ENCODE results near the gene CEP104.
A peak's percentile ranks its signal among the peaks of the same experiment; 100 is the strongest.

The CEP104 gene

DNA sequence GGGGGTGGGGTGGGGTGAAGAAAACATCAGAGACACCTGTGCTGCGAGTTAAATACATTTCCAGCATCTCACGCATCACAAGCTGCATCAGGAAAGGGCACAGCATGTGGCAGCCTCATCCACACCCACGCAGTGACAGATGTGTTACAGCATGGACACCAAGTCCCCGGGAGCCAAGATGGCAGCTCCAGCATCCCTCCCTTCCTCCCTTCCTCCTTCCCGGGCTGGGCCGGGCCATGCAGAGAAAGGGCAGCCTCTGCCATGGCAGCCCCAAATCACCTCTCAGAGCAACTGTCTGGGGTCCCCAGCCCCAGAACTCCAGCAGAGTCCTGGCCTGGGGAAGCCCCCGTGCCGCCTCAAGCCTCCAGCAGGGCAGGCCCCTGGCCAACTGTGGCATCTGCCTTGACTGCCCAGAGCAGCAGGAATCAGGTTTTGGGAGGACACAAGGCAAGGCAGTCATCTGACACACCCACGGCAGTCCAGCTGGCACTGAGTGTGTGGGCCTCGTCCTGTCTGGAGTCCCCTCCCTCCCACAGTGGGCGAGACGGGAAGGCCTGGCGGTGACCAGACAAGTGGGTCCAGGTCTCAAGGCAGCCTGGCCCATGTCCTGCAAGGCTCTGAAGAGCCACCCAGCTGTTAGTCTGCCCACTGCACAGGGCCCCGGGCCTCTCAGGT is 78.3 kb downstream of the CEP104 start:
- DNase-seq (ENCODE audit: low read depth): no peak

DNA sequence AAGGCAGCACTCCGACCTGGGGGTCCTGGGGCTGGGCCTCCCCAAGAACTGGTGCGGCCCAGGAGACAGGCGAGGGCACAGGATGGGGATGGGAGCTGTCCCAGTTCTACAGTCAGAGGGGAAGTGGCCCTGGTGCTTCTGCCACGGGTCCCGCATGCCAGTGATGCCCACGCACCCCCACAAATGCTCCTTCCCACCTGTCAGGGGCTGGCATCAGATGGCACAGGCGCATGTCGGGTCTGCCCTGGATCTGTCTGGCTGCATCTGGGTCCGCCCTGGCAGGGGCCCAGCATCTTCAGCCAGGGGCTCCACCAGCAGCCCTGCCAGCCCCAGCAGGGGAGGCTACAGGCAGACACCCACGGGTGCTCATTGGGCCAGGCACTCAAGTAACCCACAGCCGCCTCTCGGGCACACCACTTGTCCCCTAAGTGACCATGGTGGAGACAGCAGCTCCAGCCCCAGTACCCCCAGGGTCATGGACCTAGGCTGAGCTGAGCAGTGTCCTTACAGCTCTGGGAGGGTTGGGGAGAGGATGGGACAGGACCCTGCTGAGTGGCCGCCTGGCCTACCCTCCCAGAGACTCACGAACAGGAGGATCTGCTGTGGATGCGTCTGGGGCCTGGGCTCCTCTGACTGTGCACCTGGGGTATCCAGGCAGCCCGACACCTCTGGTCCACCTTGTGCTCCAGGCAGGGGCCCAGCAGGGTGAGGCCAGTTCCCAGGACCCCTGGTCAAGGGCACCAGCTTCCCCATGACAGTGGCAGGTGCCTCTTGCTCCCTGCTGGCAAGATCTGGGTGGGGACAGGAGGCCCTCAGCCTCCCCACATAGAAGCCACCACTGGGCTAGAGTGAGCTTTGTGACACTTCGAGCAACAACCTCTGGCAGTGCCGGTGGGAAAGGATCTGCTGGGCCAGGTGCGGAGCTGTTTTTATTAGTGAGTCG is 79.1 kb downstream of the CEP104 start:
- DNase-seq (ENCODE audit: low read depth): no peak

- DNase-seq (ENCODE audit: low read depth): no peak
Measured at GRCh38 chr1:3777078-3777547, 79.9 kb downstream of the CEP104 start.

DNA sequence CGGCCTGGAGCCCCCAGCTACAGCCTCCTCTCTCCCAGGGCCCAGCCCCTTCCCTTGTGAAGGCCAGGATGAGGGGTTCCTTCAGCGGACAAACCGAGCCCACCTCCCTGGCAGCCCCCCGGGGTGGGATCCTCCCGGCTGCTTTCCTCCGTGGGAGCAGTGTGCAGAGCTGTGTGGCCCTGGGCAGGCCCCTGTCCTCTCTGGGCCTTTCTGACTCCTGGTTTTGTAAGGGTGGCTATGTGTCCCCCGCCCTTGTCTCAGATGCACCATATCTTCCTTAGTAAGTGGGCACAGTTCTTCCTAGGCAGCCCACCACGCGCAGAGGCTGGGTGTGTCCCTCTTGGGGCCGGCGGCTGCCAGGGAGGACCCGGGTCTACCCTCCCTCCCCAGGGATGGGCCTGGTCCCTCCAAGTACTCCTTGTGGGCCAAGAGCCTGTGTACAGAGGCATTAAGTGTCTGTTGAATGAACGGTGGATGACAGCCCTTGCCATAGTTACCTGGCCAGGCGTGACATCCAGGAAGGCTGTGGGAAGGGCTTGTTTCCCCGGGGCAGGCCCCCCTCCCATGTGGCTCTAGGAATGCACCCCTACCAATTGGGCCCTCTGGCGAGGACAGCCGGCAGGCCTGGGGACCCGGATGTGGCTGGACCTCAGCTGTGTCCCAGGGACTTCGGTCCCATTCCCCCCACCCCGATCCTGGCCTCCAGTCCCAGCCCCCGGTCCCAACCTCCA is 80.6 kb downstream of the CEP104 start:
- DNase-seq (ENCODE audit: low read depth): no peak

- peak; percentile 25 for DNase-seq (ENCODE audit: low read depth)
Measured at GRCh38 chr1:3775490-3776230, 81.4 kb downstream of the CEP104 start.

DNA sequence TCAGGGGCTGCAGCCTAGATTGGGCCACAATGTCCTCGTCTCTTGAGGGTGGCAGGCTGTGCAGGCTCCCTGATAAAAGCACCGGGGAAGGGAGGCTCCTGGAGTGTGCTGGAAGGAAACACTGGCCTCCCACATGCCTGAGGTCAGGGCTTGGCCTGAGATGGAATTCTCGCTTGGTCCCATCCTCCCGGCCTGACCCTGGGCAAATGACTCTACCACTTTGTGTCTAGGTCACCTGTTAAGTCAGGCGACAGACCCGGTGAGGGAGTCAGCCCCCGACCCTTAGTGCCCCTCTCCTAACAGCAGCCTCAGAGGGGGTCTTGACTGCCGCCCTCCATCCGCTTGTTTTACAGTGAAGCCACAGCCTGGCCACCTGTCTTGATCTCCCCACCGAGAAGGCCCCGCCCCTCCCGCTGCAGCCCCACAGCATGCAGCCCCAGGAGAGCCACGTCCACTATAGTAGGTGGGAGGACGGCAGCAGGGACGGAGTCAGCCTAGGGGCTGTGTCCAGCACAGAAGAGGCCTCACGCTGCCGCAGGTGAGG is 82.0 kb downstream of the CEP104 start:
- no peak for DNase-seq (ENCODE audit: low read depth)

DNA sequence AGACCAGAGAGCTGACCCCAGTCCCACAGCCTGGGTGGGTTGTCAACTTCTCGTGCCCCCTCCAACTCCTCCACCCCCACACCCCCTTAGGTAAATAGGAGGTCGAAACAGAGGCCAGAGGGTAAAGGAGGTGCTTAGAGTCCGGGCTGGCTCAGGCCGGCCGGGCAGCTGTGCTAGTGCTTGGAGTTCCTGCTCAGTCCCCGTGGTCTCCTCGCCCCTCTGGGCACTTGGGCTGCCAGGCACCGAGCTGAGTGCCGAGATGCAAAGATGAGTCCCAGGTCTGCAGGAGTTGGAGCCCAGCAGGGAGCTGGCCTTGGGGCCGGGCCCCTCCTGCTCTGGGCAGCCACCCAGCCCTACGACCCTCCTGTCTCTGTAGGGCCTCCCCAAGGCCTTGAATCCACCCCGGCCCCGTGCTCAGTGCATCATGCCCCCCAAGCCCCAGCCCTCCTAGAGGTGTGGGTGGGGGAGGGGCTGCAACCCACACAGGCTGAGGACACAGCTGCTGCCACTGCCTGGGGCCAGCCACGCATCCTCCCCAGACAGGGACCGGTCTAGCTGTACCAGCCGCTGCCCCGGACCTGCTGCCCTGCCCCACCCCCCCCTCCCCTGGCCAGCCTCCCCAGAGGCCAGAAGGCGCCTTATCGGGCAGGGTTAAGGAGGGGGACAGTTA is 82.6 kb downstream of the CEP104 start:
- DNase-seq (ENCODE audit: low read depth): no peak

- DNase-seq (ENCODE audit: low read depth): no peak
Measured at GRCh38 chr1:3773572-3774275, 83.3 kb downstream of the CEP104 start.

- DNase-seq (ENCODE audit: low read depth): no peak
Measured at GRCh38 chr1:3772715-3773571, 84.1 kb downstream of the CEP104 start, which contains the start of gene SMIM1. TSS of gene SMIM1 (plus strand) at chr1:3772749. CDS start at chr1:3775374, 2,625 bp downstream.

DNA sequence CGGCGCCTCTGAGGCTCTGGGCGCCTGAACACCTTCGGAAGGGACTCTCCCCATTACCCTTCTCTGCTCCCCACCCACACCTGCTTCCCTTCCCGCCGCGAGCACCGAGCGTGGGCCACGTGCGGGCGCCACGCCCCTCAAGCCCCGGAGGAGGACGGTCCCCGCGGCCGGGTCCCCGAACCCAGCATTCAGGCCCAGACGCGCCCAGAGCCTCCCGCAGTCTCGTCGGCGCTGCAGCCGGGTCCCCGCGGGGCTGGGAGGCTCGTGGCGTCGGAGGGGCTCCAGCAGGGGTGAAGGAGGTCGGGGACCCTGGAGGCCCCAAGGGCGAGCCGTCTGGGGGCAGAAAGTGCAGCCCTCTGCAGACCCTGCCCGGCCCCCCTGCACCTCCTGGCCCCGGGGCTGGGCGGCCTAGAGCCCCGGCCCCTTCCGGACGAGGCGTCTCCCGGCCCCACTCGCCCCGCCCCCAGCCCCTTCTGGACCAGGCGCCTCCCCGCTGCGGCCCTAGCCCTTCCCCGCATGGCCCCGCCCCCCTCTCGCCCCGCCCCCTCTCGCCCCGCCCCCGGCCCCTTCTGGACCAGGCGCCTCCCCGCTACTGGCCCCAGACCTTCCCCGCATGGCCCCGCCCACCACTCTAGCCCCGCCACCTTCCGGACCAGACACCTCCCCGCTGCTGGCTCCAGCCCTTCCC is 84.8 kb downstream of the CEP104 start:
- peak; percentile 66 for DNase-seq (ENCODE audit: low read depth)

- no peak for DNase-seq (ENCODE audit: low read depth)
Measured at GRCh38 chr1:3771108-3772026, 85.6 kb downstream of the CEP104 start.

GRCh38 chr1:3770047-3770765 is 86.8 kb downstream of the CEP104 start:
- no peak for DNase-seq (ENCODE audit: low read depth)

DNA sequence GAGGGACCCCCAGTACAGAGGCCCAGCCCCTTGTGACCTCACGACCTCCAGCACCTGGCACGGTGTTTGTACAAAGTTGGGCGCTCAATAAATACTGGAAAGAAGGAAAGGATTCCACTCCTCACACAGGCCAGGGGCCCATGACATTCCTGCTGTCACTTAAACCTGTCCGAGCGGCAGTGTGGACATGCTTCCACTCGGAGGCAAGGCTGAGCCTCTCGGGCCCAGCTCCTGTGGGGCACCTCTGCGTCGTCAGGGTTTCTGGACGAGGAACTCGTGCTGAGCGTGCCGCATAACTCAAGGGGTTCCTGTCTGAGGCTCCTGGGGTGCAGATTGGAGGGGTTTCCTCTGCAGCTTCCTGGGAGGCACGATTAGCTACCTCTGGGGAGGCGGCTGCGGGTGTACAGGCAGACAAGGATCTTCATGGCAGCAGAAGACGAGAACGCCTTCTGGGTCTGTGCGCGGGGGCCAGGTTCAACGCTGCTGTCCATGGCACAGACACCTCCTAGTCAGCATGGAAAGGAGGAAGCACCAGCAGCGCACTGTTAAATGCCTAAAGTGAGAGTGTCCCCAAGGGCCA is 88.1 kb downstream of the CEP104 start:
- no peak for DNase-seq (ENCODE audit: low read depth)

DNA sequence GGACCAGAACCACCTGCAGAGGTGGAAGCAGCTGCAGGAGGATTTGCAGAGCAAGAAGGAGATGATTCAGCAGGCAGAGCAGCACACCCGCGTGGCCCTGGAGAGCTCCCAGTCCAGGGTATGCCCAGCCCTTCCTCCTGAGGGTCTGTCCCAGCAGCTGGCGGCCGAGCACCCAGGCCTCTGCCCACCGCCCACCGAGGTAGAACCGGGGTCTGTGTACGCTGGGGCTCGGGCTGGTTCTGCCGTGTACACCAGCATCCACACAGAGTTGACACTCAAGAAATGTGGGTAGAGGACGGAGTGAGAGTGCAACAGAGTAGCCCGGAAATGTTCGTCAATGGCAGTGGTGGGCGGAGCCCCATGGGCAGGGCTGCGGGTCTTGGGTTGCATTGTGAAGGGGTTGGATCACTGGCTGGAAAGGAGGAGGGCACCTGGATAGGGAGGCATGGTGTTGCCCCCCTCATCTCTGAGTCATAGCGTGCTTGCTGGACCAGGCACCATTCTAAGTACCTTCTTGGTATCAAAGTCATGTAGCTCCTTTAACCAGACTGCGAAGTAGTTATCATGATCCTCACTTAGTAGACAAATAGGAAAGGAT is 89.6 kb downstream of the CEP104 start:
- DNase-seq (ENCODE audit: low read depth): no peak

DNA sequence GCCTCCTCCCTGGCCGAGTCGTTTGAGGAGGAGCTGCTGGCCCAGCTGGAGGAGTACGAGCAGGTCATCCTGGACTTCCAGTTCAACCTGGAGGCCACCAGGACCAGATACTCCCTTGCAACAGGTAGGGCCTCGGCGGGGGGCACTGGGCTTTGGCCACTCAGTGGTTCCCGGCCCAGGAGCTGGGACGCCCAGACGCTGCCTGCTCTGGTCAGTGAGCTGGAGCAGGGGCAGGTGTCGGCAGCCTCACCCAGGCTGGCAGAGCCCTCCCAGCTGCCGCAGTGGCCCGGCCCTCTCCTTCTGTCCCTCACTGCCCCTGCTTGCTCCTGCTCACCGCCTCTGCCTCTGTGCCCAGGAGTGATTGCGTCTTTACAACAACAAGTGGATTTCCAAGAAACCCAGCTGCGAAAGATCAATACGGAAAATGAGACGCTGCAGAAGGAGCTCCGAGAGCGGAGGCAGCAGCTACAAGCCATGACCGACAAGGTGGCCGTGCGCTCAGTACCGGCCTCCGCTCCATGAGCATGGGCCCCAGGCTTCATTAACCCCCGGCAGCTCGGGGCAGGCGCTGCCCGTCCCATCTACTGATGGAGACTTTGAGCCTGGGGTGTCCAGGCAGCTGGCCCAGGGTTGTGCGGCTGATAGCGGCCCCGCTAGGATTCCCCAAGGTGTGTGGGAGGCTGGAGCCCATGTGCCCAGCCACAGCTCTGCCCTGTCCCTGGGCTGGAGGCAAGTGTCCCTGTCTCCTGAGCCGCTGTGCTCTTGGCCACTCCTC is 93.5 kb downstream of the CEP104 start:
- DNase-seq (ENCODE audit: low read depth): no peak

Data from stimulated activated CD8-positive, alpha-beta memory T cell treated with anti-CD3 and anti-CD28 coated beads, Interleukin-7, amount 100 ng/mL, for 24 hours (primary cell).